ENCODE measurements around the gene ESX1. TPM values are rescaled to one million over a fixed set of nuclear protein-coding genes. Genes with fewer than 3 reads are reported as not detected.
"Not testable (repeated sequence)": the region's sequence is repeated elsewhere in the genome, so short reads cannot be mapped to it uniquely, and the experiment has no call there.

ESX1 gene
- not detected for polyA plus RNA-seq (ENCODE audit: insufficient read length in 4 of 4)

- no peak for DNase-seq (ENCODE audit: low read depth in 4 of 4, low spot score in 2 of 4)
Observed at GRCh38 chrX:104254442-104255115, at the start of gene ESX1. Gene ESX1 (minus strand): TSS chrX:104254933. CDS start chrX:104254849, 84 bp downstream.

- DNase-seq (ENCODE audit: low read depth in 4 of 4, low spot score in 2 of 4): no peak
Observed at GRCh38 chrX:104295636-104296035, 40.9 kb upstream of the ESX1 start.

GRCh38 chrX:104288961-104289360 lies 34.2 kb upstream of the ESX1 start:
- no peak for DNase-seq (ENCODE audit: low read depth in 4 of 4, low spot score in 2 of 4)

- DNase-seq (ENCODE audit: low read depth in 4 of 4, low spot score in 2 of 4): no peak
Observed at GRCh38 chrX:104288269-104288668, 33.5 kb upstream of the ESX1 start.

- no peak for DNase-seq (ENCODE audit: low read depth in 4 of 4, low spot score in 2 of 4)
Observed at GRCh38 chrX:104285201-104285600, 30.5 kb upstream of the ESX1 start.

- DNase-seq (ENCODE audit: low read depth in 4 of 4, low spot score in 2 of 4): peak in 1 of 4 donors; percentile 37
Observed at GRCh38 chrX:104284507-104284906, 29.8 kb upstream of the ESX1 start.

- DNase-seq (ENCODE audit: low read depth in 4 of 4, low spot score in 2 of 4): no peak
Observed at GRCh38 chrX:104282166-104282725, 27.5 kb upstream of the ESX1 start.

GRCh38 chrX:104281564-104281963 lies 26.8 kb upstream of the ESX1 start:
- DNase-seq (ENCODE audit: low read depth in 4 of 4, low spot score in 2 of 4): no peak

GRCh38 chrX:104280609-104281008 lies 25.9 kb upstream of the ESX1 start:
- no peak for DNase-seq (ENCODE audit: low read depth in 4 of 4, low spot score in 2 of 4)

- no peak for DNase-seq (ENCODE audit: low read depth in 4 of 4, low spot score in 2 of 4)
Observed at GRCh38 chrX:104270916-104271512, 16.3 kb upstream of the ESX1 start.

- no peak for DNase-seq (ENCODE audit: low read depth in 4 of 4, low spot score in 2 of 4)
Observed at GRCh38 chrX:104270212-104270611, 15.5 kb upstream of the ESX1 start.

GRCh38 chrX:104255465-104255864 lies 732 bp upstream of the ESX1 start:
- no peak for DNase-seq (ENCODE audit: low read depth in 4 of 4, low spot score in 2 of 4)

GRCh38 chrX:104253567-104254441 lies 929 bp downstream of the ESX1 start:
- no peak for DNase-seq (ENCODE audit: low read depth in 4 of 4, low spot score in 2 of 4)

- no peak for DNase-seq (ENCODE audit: low read depth in 4 of 4, low spot score in 2 of 4)
Observed at GRCh38 chrX:104250470-104250869, 4.3 kb downstream of the ESX1 start.

- DNase-seq (ENCODE audit: low read depth in 4 of 4, low spot score in 2 of 4): not testable (repeated sequence)
Observed at GRCh38 chrX:104230060-104230459, 24.7 kb downstream of the ESX1 start.

GRCh38 chrX:104211187-104211586 lies 43.5 kb downstream of the ESX1 start:
- DNase-seq (ENCODE audit: low read depth in 4 of 4, low spot score in 2 of 4): no peak

- DNase-seq (ENCODE audit: low read depth in 4 of 4, low spot score in 2 of 4): no peak
Observed at GRCh38 chrX:104205548-104205947, 49.2 kb downstream of the ESX1 start.

All from left renal cortex interstitium (tissue), 4 donors.